Measurements from ENCODE around the gene KCND2. TPM values are rescaled to one million over a fixed set of nuclear protein-coding genes. Genes with fewer than 3 reads are reported as not detected.

The KCND2 gene
- total and polyA plus RNA-seq, 12 donors = 0.04 to 0.64 (median 0.16) TPM; not detected in 4

- WGBS, 2 donors = 21 to 24% methylated on average over 3 of the region's 3 CpGs
- DNase-seq = peak in 1 of 2 donors; percentile 19
- intact Hi-C loops (cut with DNase I) = no loop called here
- Histone ChIP-seq H3K27ac (peak overlapping the region in 5 of 10 donors; percentile 5 to 52 (median 32)), H3K36me3 (no peaks in the 10 kb centered on the region), H3K9me3 (no peaks in the 10 kb centered on the region), H3K27me3 (no peaks in the 10 kb centered on the region), H3K4me3 (peak overlapping the region in 7 of 10 donors; percentile 9 to 47 (median 32)), H3K4me1 (peaks cover 0 to 5% (median 0%) of the 10 kb centered on the region in 9 donors)
- no peak for TF ChIP-seq CTCF (IDR thresholded peaks at IDR 0.05)
- peak in 5 of 8 donors; percentile 49 to 79 (median 63) for ATAC-seq
Measured at GRCh38 chr7:120740348-120740747, 467.4 kb downstream of the KCND2 start.

GRCh38 chr7:120741371-120742042 lies 468.5 kb downstream of the KCND2 start:
- H3K9me3 ChIP-seq = no peaks in the 10 kb centered on the region
- no peak for DNase-seq
- H3K27me3 ChIP-seq = no peaks in the 10 kb centered on the region
- no peak overlapping the region for H3K4me3 ChIP-seq
- H3K4me1 ChIP-seq = peaks cover 0 to 5% (median 0%) of the 10 kb centered on the region in 9 donors
- no peak for TF ChIP-seq CTCF (IDR thresholded peaks at IDR 0.05)
- intact Hi-C loops (cut with DNase I) = no loop called here
- H3K27ac ChIP-seq = no peak overlapping the region
- H3K36me3 ChIP-seq = no peaks in the 10 kb centered on the region
- no peak for ATAC-seq
- WGBS, 2 donors = 86% methylated on average over 7 of the region's 7 CpGs

- WGBS, 2 donors = 57 to 70% methylated on average over 5 of the region's 5 CpGs
- H3K27me3 ChIP-seq = no peaks in the 10 kb centered on the region
- no peak for ATAC-seq
- no peak overlapping the region for H3K4me3 ChIP-seq
- H3K4me1 ChIP-seq = peaks cover 0 to 5% (median 0%) of the 10 kb centered on the region in 9 donors
- no peaks in the 10 kb centered on the region for H3K36me3 ChIP-seq
- intact Hi-C loops (cut with DNase I) = no loop called here
- H3K27ac ChIP-seq = no peak overlapping the region
- DNase-seq = no peak
- no peaks in the 10 kb centered on the region for H3K9me3 ChIP-seq
- no peak for TF ChIP-seq CTCF (IDR thresholded peaks at IDR 0.05)
Measured at GRCh38 chr7:120742372-120742771, 469.4 kb downstream of the KCND2 start.

GRCh38 chr7:120743128-120743527 lies 470.2 kb downstream of the KCND2 start:
- intact Hi-C loops (cut with DNase I) = no loop called here
- H3K27ac ChIP-seq = no peak overlapping the region

More at GRCh38 chr7:120743128-120743527, 470.2 kb downstream of the KCND2 start:
- Histone ChIP-seq H3K27me3 (no peaks in the 10 kb centered on the region), H3K9me3 (no peaks in the 10 kb centered on the region), H3K4me3 (no peak overlapping the region), H3K36me3 (no peaks in the 10 kb centered on the region), H3K4me1 (peaks cover 0 to 5% (median 0%) of the 10 kb centered on the region in 9 donors)
- no peak for DNase-seq
- TF ChIP-seq CTCF (IDR thresholded peaks at IDR 0.05) = no peak
- 87 to 88% methylated on average over 3 of the region's 3 CpGs for WGBS, 2 donors
- ATAC-seq = no peak

Data from heart right ventricle (tissue), 16 donors.